ENCODE results near the gene DPH6.
"Not testable (repeated sequence)": the region's sequence is repeated elsewhere in the genome, so short reads cannot be mapped to it uniquely, and the experiment has no call there.

Gene DPH6

DNA sequence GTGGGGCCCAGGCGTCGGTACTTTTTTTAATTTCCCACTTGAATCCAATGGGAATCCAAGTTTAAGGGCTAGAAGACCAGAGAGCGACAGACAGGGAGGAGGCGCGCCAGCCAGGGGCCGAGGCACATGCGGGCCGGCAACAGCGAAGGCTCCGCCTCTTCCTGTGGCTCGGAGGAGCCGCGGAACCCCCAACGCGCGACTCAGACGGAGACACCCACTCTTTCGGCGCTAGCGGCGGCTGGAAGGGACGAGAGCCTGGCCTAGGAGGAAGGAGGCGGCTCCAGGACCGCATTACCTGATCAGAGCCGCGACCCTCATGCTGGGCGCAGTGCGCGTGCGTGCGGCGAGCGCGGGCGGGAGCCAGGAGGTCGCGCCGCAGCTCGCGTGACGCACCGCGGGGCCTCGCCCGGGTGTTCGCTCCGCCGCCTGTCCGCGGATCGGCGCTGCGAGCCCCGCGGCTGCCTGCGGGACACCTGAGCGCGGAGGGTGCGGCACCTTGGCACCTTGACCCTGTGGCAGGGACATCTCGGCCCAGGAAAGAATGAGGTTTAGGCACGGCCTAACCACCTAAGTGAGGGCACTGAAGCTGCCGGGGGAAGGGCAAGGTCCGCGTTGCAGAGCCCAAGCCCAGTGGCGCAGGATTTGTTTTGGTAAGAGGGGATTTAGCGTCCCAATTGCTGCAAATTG, at the start of gene DPH6:
Gene DPH6 (minus strand): TSS at position 342 of the 687 bp plus-strand sequence. CDS start 24 bp downstream, at position 318.
- peak; percentile 90 for DNase-seq (ENCODE audit: low read depth, low spot score)

DNA sequence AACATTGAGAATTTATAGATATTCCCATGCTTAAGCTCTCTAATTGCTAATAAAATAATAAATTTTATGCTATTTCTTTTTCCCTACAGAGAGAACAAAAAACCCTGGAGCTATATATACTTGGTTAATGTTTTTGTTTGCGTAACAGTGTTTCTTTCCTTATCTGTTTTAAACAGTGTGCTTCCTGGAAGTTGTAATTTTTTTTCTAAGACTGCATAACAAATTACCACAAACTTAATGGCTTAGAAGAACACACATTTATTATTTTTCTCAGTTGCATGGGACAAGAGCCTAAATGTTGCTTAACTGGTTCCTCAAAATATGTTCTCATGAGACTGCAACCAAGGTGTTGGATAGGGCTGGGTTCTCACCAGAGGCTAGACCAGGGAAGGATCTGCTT, 49.7 kb upstream of the DPH6 start:
- no peak for DNase-seq (ENCODE audit: low read depth, low spot score)

- DNase-seq (ENCODE audit: low read depth, low spot score), result not testable (repeated sequence)
Measured at GRCh38 chr15:35591987-35592386, 46.0 kb upstream of the DPH6 start.

GRCh38 chr15:35583863-35584528, 38.0 kb upstream of the DPH6 start:
- DNase-seq (ENCODE audit: low read depth, low spot score), result no peak

DNA sequence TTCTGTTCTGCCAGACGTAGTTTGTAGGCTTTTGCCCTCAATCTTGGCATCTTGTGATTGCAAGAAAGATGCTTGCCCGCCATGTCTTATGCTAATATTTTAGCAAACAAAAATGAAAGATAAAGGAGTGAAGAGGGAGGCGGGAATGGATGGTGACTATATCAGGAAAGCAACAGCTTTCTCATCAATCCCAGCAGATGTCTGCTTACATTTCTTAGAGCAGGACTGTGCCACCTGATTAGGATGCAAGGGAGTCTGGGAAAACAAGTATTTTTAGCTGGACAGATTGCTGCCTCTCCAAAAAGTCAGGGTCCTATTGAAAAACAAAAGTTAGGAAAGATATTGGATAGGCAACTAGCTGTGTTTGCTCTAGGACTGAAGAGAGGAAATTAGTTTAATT, 34.6 kb upstream of the DPH6 start:
- no peak for DNase-seq (ENCODE audit: low read depth, low spot score)

DNA sequence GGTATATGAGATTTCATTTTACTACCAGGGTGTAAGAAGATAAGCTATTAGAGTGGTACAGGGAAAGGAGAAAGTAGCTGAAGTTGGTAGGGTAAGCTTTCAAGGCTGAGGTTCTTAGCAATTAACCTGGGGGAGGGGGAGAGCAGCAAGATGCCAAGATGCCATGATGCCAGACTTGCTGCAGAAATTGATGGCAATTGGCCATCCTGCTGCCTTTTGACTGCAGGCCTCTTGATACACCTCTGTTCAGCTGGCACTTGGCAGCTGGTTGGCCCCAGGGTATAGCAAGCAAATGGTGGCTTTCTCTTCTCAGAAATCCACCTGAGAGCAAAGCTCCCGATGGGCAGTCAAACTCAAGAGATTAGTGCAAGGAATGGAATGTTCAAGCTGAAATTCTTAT, 21.4 kb upstream of the DPH6 start:
- no peak for DNase-seq (ENCODE audit: low read depth, low spot score)

GRCh38 chr15:35566991-35567390, 21.0 kb upstream of the DPH6 start:
- DNase-seq (ENCODE audit: low read depth, low spot score), result no peak

GRCh38 chr15:35565901-35566300, 19.9 kb upstream of the DPH6 start:
- DNase-seq (ENCODE audit: low read depth, low spot score), result no peak

DNA sequence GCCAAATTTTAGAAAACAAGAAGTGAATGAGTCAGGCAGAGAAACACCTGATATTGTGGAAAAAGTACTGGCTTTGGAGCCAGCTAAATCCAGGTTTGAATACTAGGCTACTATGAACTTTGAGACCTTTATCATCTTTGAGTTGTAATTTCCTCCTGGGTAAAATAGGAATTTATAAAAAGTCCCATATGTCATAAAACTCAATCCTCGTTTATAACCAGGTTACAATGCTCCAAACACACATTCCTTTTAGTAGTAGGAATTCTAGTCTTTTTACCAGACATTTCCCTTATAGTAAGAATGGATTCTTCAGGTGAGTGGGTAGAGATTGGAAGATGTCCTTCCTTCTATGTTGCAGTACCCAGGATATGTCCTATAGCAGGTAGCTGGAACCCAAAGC, 16.7 kb upstream of the DPH6 start:
- no peak for DNase-seq (ENCODE audit: low read depth, low spot score)

- no peak for DNase-seq (ENCODE audit: low read depth, low spot score)
Measured at GRCh38 chr15:35561308-35561707, 15.3 kb upstream of the DPH6 start.

GRCh38 chr15:35560870-35561269, 14.9 kb upstream of the DPH6 start:
- DNase-seq (ENCODE audit: low read depth, low spot score), result no peak

DNA sequence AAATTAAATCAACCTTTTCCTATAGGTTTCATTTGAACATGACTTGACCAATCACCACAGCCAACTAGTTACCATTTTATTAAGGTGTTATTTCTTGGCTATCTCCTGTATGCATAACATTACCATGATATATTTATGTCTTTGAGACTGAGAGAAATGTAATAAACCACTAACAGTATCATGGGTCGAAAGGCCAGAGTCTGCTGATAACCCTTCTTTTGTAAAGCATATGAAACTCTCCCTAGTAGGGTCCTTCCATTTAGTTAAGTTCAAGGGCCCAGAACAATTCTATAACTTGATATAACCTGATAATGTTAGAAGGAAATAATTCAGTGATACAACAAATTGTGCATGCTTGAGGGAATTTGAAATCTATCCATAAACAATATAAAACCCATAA, 14.3 kb upstream of the DPH6 start:
- no peak for DNase-seq (ENCODE audit: low read depth, low spot score)

DNA sequence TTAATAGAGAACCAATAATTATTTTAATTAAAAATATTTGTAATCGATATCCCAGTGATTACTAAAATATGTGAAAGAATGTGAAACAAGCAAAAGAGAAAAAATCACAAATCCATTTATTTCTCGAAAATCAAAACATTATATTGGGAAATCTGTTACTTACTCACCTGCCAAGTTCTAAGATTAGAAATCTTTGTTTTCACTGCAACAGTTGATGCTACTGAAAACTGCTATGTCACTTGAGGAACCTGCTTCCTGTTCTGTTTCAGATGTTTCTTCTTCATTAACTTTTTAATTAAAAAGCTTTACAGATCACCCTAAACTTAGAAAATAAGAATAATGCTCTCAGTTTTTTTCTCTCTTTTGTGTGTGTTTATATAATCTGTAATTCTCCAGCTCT, 13.7 kb upstream of the DPH6 start:
- DNase-seq (ENCODE audit: low read depth, low spot score), result no peak

GRCh38 chr15:35557544-35557943, 11.6 kb upstream of the DPH6 start:
- no peak for DNase-seq (ENCODE audit: low read depth, low spot score)

DNA sequence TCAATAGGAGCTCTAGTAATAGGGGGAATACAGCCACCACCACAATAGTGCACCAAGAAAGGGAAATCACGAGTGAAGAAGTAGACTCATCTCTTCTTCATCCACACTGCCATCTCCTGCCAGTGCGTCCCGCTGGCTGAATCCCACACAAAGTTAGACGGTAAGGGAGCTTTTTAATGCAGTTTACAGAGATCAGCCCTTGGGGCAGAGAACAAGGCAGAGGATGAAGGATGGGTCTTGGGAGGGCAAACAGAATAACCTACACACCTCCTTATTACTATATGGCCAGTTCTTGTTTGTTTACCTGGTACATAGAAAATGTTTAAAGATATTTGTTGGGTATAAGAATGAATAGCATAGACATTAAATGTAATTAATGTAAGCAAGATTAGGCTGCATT, 11.0 kb upstream of the DPH6 start:
- DNase-seq (ENCODE audit: low read depth, low spot score), result no peak

DNA sequence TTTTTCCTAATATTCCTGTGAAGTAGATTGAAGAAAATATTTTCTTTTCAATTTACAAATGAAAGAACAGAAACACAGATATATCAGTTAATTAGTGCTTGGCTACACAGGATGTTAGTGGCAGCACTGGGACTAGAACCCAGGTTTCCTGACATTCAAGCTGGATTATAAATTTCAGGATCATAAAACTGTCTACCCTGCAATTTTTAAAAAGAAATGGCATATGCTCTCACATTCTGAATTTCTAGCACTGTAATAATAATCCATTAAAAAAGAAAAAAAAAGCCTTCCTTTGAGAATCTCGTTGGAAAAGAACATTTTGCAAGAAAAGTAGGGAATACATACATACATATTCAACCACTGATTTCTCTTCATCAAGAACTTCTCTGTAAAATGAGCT, 9.3 kb upstream of the DPH6 start:
- no peak for DNase-seq (ENCODE audit: low read depth, low spot score)

DNA sequence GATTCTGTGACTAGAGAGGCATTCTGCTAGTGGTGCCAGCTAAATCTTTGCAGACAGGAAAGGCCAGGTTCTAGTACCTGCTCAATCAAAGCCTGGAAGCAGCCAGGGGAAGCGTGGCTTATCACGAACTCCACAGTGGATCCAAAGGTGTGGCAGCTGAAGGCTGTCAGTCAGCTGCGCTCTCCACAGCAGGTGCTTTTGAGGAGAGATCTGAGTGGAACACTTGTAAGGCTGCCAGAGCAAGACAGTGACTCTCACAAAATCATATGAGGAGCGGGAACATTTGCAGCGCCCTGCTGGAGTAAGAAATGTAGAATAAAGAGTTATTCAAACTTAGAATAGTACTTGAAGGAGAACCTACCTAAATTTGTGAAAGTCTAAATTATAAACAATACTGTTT, 5.0 kb upstream of the DPH6 start:
- DNase-seq (ENCODE audit: low read depth, low spot score), result no peak

- peak; percentile 25 for DNase-seq (ENCODE audit: low read depth, low spot score)
Measured at GRCh38 chr15:35549567-35549966, 3.6 kb upstream of the DPH6 start.

DNA sequence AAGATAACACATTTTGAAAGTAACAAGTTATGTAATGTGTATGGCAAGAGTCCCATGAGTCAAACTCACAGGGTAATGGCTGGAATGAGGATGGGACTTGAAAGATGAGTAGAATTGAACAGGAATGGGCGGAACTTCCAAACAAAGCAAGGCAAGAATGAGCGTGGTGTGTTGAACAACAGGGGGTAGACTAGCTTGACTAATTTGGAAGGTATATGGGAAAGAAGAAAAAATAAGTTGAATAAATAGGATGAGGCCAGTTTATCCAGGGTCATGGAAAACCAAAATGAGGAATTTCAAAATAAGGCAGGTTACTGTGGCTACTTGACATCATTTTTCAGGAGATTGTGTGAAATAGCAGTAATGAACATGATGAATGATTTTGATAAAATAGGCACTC, 2.5 kb upstream of the DPH6 start:
- DNase-seq (ENCODE audit: low read depth, low spot score), result no peak

- DNase-seq (ENCODE audit: low read depth, low spot score), result peak; percentile 92
Measured at GRCh38 chr15:35547775-35548364, 1.9 kb upstream of the DPH6 start.

GRCh38 chr15:35546511-35547381, 781 bp upstream of the DPH6 start:
- no peak for DNase-seq (ENCODE audit: low read depth, low spot score)

- no peak for DNase-seq (ENCODE audit: low read depth, low spot score)
Measured at GRCh38 chr15:35545316-35545823, 595 bp downstream of the DPH6 start.
